OCI-LY7 (cell line): ENCODE data around the gene PON1.

Experiments
- EZH2phosphoT487 ChIP-seq: fragments of 200-600 bp; sonication (generic); IDR thresholded peaks from 2 replicates; pipeline ENCODE4 v1.6.1; 2018; ENCODE audit warnings: low read depth, borderline replicate concordance, mild to moderate bottlenecking, mixed run types, antibody characterized with exemption, low read length, moderate library complexity, mixed read lengths
- TF ChIP-seq, protein P1 (sequence below): fragments of 200-600 bp; sonication (generic); conservative IDR thresholded peaks from 2 replicates; pipeline ENCODE4 v1.5.1; 2014; ENCODE audit warnings: mild to moderate bottlenecking, antibody characterized with exemption, low read length, moderate library complexity, mixed read lengths

DNA sequence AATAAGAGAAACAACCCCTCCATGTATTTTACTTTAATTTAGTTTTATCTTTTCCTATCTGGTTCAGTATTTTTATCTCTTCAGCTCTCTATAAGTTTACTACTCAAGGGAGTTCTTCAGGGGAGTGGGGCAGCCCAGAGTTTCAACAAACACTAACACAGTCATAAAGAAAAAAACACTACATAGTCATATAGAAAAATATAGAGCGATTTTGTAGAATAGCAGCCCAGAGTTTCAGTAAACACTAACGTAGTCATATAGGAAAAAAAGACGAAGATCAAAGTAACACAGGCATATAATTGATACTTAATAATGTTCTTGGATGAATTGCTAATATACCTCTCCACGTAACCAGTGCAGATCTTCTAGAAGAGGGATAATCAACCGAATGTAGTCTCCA is 54.7 kb downstream of the PON1 start:
- TF ChIP-seq, protein P1, sequence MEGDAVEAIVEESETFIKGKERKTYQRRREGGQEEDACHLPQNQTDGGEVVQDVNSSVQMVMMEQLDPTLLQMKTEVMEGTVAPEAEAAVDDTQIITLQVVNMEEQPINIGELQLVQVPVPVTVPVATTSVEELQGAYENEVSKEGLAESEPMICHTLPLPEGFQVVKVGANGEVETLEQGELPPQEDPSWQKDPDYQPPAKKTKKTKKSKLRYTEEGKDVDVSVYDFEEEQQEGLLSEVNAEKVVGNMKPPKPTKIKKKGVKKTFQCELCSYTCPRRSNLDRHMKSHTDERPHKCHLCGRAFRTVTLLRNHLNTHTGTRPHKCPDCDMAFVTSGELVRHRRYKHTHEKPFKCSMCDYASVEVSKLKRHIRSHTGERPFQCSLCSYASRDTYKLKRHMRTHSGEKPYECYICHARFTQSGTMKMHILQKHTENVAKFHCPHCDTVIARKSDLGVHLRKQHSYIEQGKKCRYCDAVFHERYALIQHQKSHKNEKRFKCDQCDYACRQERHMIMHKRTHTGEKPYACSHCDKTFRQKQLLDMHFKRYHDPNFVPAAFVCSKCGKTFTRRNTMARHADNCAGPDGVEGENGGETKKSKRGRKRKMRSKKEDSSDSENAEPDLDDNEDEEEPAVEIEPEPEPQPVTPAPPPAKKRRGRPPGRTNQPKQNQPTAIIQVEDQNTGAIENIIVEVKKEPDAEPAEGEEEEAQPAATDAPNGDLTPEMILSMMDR = no peak
- TF ChIP-seq EZH2phosphoT487 = no peak
